ENCODE results near the gene ATP2B3. TPM values are rescaled to one million over a fixed set of nuclear protein-coding genes. Genes with fewer than 3 reads are reported as not detected.
A peak's percentile ranks its signal among the peaks of the same experiment; 100 is the strongest.

The ATP2B3 gene
- total RNA-seq, 1 experiment from 2014 or later, result 0.21 TPM

DNA sequence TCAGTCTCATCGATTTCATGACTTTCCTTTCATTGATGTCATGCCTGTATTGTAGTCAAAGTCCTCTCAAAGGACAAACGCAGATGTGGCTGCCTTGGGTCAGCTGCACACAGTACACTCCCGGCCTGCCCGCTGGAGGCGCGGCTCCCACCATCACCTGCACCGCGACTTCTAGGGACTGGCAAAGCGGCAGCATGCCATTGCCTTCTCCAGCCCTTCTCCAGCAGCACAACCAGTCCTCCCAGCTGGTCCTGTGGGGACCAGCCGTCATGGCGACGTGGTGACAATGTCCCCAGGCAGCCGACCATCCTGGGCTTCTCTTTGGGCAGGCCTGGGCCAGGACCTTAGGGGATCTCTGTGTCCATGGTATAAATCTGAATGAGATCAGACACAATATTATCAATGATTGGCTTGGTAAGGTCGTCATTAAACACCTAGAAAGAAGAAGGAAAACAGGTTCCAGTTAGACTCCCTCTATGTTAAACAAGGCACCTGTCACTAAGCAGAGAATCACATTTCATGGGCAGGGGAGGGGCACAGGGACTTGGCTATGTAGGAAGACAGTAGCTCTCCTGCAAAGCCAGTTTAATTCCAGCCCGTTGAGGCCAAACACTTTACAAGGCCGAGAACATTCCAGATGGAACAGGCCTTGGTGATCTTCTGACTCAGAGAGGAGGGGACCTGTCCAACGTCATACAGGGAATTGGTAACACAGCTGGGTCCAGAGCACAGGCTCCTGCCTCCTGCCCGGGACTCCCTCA lies 70.8 kb downstream of the ATP2B3 start:
- BruUV-seq (replicated peaks), result TSS peak; percentile 69
- Histone ChIP-seq H3K27me3 (ENCODE audit: control insufficient read depth, insufficient read depth, low read length) (no peaks in the 10 kb centered on the region), H3K27ac (ENCODE audit: low read length) (no peak overlapping the region), H3K9me3 (ENCODE audit: control insufficient read depth, insufficient read depth, low read depth, low read length) (no peaks in the 10 kb centered on the region), H3K36me3 (ENCODE audit: control insufficient read depth, insufficient read depth, low read length) (no peaks in the 10 kb centered on the region), H3K4me3 (ENCODE audit: low read depth in 2 of 2, low read length in 2 of 2) (no peak overlapping the region), H3K4me1 (ENCODE audit: control insufficient read depth, insufficient read depth, low read length) (no peaks in the 10 kb centered on the region)
- POLR2A ChIA-PET, result no interaction called here
- intact Hi-C loops (cut with micrococcal nuclease; ENCODE audit: unreplicated experiment), result no loop called here
- ATAC-seq, result no peak
- DNase-seq (ENCODE audit: low read depth, low spot score), result no peak
- CTCF ChIA-PET, result no interaction called here
- TF ChIP-seq, protein P1, sequence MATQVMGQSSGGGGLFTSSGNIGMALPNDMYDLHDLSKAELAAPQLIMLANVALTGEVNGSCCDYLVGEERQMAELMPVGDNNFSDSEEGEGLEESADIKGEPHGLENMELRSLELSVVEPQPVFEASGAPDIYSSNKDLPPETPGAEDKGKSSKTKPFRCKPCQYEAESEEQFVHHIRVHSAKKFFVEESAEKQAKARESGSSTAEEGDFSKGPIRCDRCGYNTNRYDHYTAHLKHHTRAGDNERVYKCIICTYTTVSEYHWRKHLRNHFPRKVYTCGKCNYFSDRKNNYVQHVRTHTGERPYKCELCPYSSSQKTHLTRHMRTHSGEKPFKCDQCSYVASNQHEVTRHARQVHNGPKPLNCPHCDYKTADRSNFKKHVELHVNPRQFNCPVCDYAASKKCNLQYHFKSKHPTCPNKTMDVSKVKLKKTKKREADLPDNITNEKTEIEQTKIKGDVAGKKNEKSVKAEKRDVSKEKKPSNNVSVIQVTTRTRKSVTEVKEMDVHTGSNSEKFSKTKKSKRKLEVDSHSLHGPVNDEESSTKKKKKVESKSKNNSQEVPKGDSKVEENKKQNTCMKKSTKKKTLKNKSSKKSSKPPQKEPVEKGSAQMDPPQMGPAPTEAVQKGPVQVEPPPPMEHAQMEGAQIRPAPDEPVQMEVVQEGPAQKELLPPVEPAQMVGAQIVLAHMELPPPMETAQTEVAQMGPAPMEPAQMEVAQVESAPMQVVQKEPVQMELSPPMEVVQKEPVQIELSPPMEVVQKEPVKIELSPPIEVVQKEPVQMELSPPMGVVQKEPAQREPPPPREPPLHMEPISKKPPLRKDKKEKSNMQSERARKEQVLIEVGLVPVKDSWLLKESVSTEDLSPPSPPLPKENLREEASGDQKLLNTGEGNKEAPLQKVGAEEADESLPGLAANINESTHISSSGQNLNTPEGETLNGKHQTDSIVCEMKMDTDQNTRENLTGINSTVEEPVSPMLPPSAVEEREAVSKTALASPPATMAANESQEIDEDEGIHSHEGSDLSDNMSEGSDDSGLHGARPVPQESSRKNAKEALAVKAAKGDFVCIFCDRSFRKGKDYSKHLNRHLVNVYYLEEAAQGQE (IDR thresholded peaks at IDR 0.05; ENCODE audit: insufficient read depth in 1 of 2, low read depth in 2 of 2, low read length in 1 of 2), result no peak
- TF ChIP-seq, protein P2, sequence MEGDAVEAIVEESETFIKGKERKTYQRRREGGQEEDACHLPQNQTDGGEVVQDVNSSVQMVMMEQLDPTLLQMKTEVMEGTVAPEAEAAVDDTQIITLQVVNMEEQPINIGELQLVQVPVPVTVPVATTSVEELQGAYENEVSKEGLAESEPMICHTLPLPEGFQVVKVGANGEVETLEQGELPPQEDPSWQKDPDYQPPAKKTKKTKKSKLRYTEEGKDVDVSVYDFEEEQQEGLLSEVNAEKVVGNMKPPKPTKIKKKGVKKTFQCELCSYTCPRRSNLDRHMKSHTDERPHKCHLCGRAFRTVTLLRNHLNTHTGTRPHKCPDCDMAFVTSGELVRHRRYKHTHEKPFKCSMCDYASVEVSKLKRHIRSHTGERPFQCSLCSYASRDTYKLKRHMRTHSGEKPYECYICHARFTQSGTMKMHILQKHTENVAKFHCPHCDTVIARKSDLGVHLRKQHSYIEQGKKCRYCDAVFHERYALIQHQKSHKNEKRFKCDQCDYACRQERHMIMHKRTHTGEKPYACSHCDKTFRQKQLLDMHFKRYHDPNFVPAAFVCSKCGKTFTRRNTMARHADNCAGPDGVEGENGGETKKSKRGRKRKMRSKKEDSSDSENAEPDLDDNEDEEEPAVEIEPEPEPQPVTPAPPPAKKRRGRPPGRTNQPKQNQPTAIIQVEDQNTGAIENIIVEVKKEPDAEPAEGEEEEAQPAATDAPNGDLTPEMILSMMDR (IDR thresholded peaks at IDR 0.05), result no peak
- TF ChIP-seq TCF7L2 (IDR thresholded peaks at IDR 0.05; ENCODE audit: low read depth, low read length) (no peak), SIN3A (IDR thresholded peaks at IDR 0.05; ENCODE audit: borderline replicate concordance, insufficient read depth, low read depth, low read length) (no peak), POLR2AphosphoS5 (IDR thresholded peaks at IDR 0.05; ENCODE audit: low read depth, low read length) (no peak)
- in situ Hi-C loops (cut with HindIII; ENCODE audit: low pct_unique_long_range_greater_than_20kb, low sequenced_read_pairs), result no loop called here

DNA sequence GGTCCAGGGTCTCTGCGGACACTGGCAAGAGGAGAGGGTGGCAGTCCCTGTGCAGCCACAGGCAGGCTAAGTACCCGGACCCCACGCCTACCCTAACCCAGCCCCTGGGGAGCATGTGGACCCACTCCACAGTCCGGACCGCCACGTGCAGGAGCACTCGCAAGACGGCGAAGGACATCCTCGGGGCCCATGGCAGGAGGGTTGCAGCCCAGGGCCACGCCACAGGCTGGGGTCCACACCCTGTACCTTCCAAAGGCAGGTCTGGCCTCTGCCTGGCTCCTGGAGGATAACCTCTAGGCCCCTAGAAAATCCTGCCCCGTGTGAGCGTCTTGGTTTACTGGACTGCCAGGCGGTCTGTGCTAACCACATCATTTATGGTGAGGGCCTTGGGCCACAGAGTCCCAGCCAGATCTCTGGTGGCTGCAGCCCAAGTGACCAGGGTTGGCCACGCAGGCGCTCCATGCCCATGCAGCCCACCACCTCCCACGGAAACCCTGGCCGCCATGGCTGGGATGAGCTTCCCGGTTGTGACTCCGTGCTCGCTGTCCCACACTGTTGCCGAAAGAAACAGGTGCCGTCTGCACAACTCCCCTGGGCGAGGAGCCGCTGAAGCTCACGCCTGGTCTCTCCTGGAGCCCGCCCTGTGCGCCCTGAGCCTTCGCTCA lies 71.5 kb downstream of the ATP2B3 start:
- no peak for ATAC-seq
- in situ Hi-C loops (cut with HindIII; ENCODE audit: low pct_unique_long_range_greater_than_20kb, low sequenced_read_pairs) (no loop called here), intact Hi-C loops (cut with micrococcal nuclease; ENCODE audit: unreplicated experiment) (no loop called here)
- TF ChIP-seq SIN3A (IDR thresholded peaks at IDR 0.05; ENCODE audit: borderline replicate concordance, insufficient read depth, low read depth, low read length), result no peak
- no peaks in the 10 kb centered on the region for H3K27me3 ChIP-seq (ENCODE audit: control insufficient read depth, insufficient read depth, low read length)
- no peak overlapping the region for H3K4me3 ChIP-seq (ENCODE audit: low read depth in 2 of 2, low read length in 2 of 2)
- no peaks in the 10 kb centered on the region for H3K4me1 ChIP-seq (ENCODE audit: control insufficient read depth, insufficient read depth, low read length)
- H3K9me3 ChIP-seq (ENCODE audit: control insufficient read depth, insufficient read depth, low read depth, low read length), result no peaks in the 10 kb centered on the region
- no TSS peak for BruUV-seq (replicated peaks)
- no peaks in the 10 kb centered on the region for H3K36me3 ChIP-seq (ENCODE audit: control insufficient read depth, insufficient read depth, low read length)
- ChIA-PET CTCF (no interaction called here), POLR2A (no interaction called here)
- no peak overlapping the region for H3K27ac ChIP-seq (ENCODE audit: low read length)
- DNase-seq (ENCODE audit: low read depth, low spot score), result no peak

Measured in Panc1 (cell line).